ENCODE data around the gene SYT7. TPM values are rescaled to one million over a fixed set of nuclear protein-coding genes. Genes with fewer than 3 reads are reported as not detected.

Gene SYT7
- total and polyA plus RNA-seq, 2 of the 8 experiments (the other 6 are each of a cell fraction or from before 2014, with no cell fraction given), result 9.6 to 10.5 TPM

GRCh38 chr11:61497876-61498275 is 83.0 kb downstream of the SYT7 start (continued):
- TF ChIP-seq RAD21 (IDR thresholded peaks at IDR 0.05 in 1 of 2, conservative IDR thresholded peaks at IDR 0.05 in 1 of 2; ENCODE audit: low read depth in 2 of 2, low read length in 2 of 2), result no peak
- TF ChIP-seq CBX8 (IDR thresholded peaks at IDR 0.05; ENCODE audit: borderline replicate concordance, low read depth, low read length), result no peak
- TF ChIP-seq CREB1 (IDR thresholded peaks at IDR 0.05), result no peak
- TF ChIP-seq CTBP2 (IDR thresholded peaks at IDR 0.05; ENCODE audit: borderline replicate concordance, insufficient read depth, insufficient read length, low read length), result no peak
- TF ChIP-seq ATF3 (IDR thresholded peaks at IDR 0.05; ENCODE audit: insufficient read depth, low read depth, low read length), result no peak
- no peak for TF ChIP-seq CBX5 (IDR thresholded peaks at IDR 0.05; ENCODE audit: low read depth, low read length)

All from H1 (cell line).